GM18499 (cell line): ENCODE data around the gene HSD17B14.

Experiments used
- ATAC-seq: cut with Tn5 transposase; IDR thresholded peaks from one replicate; pipeline ENCODE4 v1.9.1; 2021; ENCODE audit warnings: moderate number of reproducible peaks; ENCODE audit not compliant: insufficient read depth, unreplicated experiment

HSD17B14 gene

GRCh38 chr19:48835734-48836088 is 580 bp downstream of the HSD17B14 start:
- ATAC-seq, result no peak

GRCh38 chr19:48833977-48834376 is 2.3 kb downstream of the HSD17B14 start:
- no peak for ATAC-seq

- no peak for ATAC-seq
Observed at GRCh38 chr19:48833049-48833448, 3.2 kb downstream of the HSD17B14 start.

- ATAC-seq, result no peak
Observed at GRCh38 chr19:48830965-48831364, 5.3 kb downstream of the HSD17B14 start.

GRCh38 chr19:48830088-48830487 is 6.2 kb downstream of the HSD17B14 start:
- ATAC-seq, result no peak

GRCh38 chr19:48826606-48827020 is 9.7 kb downstream of the HSD17B14 start:
- no peak for ATAC-seq

GRCh38 chr19:48822514-48822913 is 13.8 kb downstream of the HSD17B14 start:
- ATAC-seq, result no peak

- ATAC-seq, result no peak
Observed at GRCh38 chr19:48821633-48822032, 14.7 kb downstream of the HSD17B14 start.

- no peak for ATAC-seq
Observed at GRCh38 chr19:48819366-48819816, 16.9 kb downstream of the HSD17B14 start.

- ATAC-seq, result no peak
Observed at GRCh38 chr19:48818234-48818820, 18.0 kb downstream of the HSD17B14 start.

- no peak for ATAC-seq
Observed at GRCh38 chr19:48817585-48818124, 18.6 kb downstream of the HSD17B14 start.

- ATAC-seq, result no peak
Observed at GRCh38 chr19:48815870-48816501, 20.3 kb downstream of the HSD17B14 start.

- no peak for ATAC-seq
Observed at GRCh38 chr19:48814895-48815294, 21.4 kb downstream of the HSD17B14 start.

- no peak for ATAC-seq
Observed at GRCh38 chr19:48813123-48813913, 23.0 kb downstream of the HSD17B14 start.

- ATAC-seq, result no peak
Observed at GRCh38 chr19:48812094-48812929, 24.0 kb downstream of the HSD17B14 start.

GRCh38 chr19:48810151-48810550 is 26.1 kb downstream of the HSD17B14 start:
- no peak for ATAC-seq

GRCh38 chr19:48807590-48808308 is 28.5 kb downstream of the HSD17B14 start:
- ATAC-seq, result no peak

GRCh38 chr19:48806818-48807589 is 29.3 kb downstream of the HSD17B14 start:
- no peak for ATAC-seq

- ATAC-seq, result no peak
Observed at GRCh38 chr19:48806518-48806817, 29.8 kb downstream of the HSD17B14 start.
